ENCODE results near the gene RAB1A. TPM values are rescaled to one million over a fixed set of nuclear protein-coding genes. Genes with fewer than 3 reads are reported as not detected.
A peak's percentile ranks its signal among the peaks of the same experiment; 100 is the strongest.
"Not testable (repeated sequence)": the region's sequence is repeated elsewhere in the genome, so short reads cannot be mapped to it uniquely, and the experiment has no call there.

Gene RAB1A
- total RNA-seq = 10 to 100 TPM; 73.6 to 78.5 (median 73.6) TPM

GRCh38 chr2:65129826-65130663, at the start of gene RAB1A:
RAB1A (minus strand) TSS chr2:65130106; CDS start chr2:65129915, 191 bp downstream.
- Mint-ChIP-seq H3K9me3 (no peaks in the 10 kb centered on the region), H3K27me3 (ENCODE audit: low read depth) (no peaks in the 10 kb centered on the region)
- peak; percentile 96 for ATAC-seq

GRCh38 chr2:65177751-65178442, 48.0 kb upstream of the RAB1A start:
- no peak for ATAC-seq
- Mint-ChIP-seq H3K9me3 (no peaks in the 10 kb centered on the region), H3K27me3 (ENCODE audit: low read depth) (no peaks in the 10 kb centered on the region), H3K36me3 (ENCODE audit: insufficient read depth) (no peaks in the 10 kb centered on the region), H3K4me3 (no peak overlapping the region), H3K4me1 (ENCODE audit: low read depth) (no peaks in the 10 kb centered on the region)
- no peak for DNase-seq

More at GRCh38 chr2:65129826-65130663, at the start of gene RAB1A:
- Mint-ChIP-seq H3K4me3 (peak within 1 kb of the TSS; percentile 100), H3K36me3 (ENCODE audit: insufficient read depth) (peaks cover 6% of the 10 kb centered on the region), H3K4me1 (ENCODE audit: low read depth) (peaks cover 36% of the 10 kb centered on the region)
- DNase-seq = peak; percentile 99

GRCh38 chr2:65175894-65176530, 46.1 kb upstream of the RAB1A start:
- H3K9me3 Mint-ChIP-seq = no peaks in the 10 kb centered on the region
- ATAC-seq (no peak), DNase-seq (no peak)
- H3K36me3 Mint-ChIP-seq (ENCODE audit: insufficient read depth) = no peaks in the 10 kb centered on the region
- no peaks in the 10 kb centered on the region for H3K27me3 Mint-ChIP-seq (ENCODE audit: low read depth)
- H3K4me3 Mint-ChIP-seq = no peak overlapping the region
- no peaks in the 10 kb centered on the region for H3K4me1 Mint-ChIP-seq (ENCODE audit: low read depth)

GRCh38 chr2:65174031-65174430, 44.1 kb upstream of the RAB1A start:
- ATAC-seq; H3K9me3 Mint-ChIP-seq; H3K27me3 Mint-ChIP-seq (ENCODE audit: low read depth); H3K4me3 Mint-ChIP-seq; DNase-seq; H3K4me1 Mint-ChIP-seq (ENCODE audit: low read depth); H3K36me3 Mint-ChIP-seq (ENCODE audit: insufficient read depth): not testable (repeated sequence)

- no peak for ATAC-seq
- H3K36me3 Mint-ChIP-seq (ENCODE audit: insufficient read depth) = no peaks in the 10 kb centered on the region
These were observed 43.3 kb upstream of the RAB1A start for GRCh38 chr2:65172994-65173790.

GRCh38 chr2:65170611-65171477, 40.9 kb upstream of the RAB1A start:
- not testable (repeated sequence) for H3K4me3 Mint-ChIP-seq; DNase-seq; ATAC-seq; H3K4me1 Mint-ChIP-seq (ENCODE audit: low read depth); H3K27me3 Mint-ChIP-seq (ENCODE audit: low read depth); H3K9me3 Mint-ChIP-seq; H3K36me3 Mint-ChIP-seq (ENCODE audit: insufficient read depth)

More at GRCh38 chr2:65172994-65173790, 43.3 kb upstream of the RAB1A start:
- no peaks in the 10 kb centered on the region for H3K4me1 Mint-ChIP-seq (ENCODE audit: low read depth)
- no peaks in the 10 kb centered on the region for H3K27me3 Mint-ChIP-seq (ENCODE audit: low read depth)
- no peak overlapping the region for H3K4me3 Mint-ChIP-seq
- DNase-seq = no peak
- H3K9me3 Mint-ChIP-seq = no peaks in the 10 kb centered on the region

GRCh38 chr2:65169760-65170136, 39.8 kb upstream of the RAB1A start:
- H3K4me1 Mint-ChIP-seq (ENCODE audit: low read depth) = no peaks in the 10 kb centered on the region
- ATAC-seq = no peak
- DNase-seq = no peak
- no peak overlapping the region for H3K4me3 Mint-ChIP-seq
- H3K9me3 Mint-ChIP-seq = no peaks in the 10 kb centered on the region
- no peaks in the 10 kb centered on the region for H3K27me3 Mint-ChIP-seq (ENCODE audit: low read depth)
- H3K36me3 Mint-ChIP-seq (ENCODE audit: insufficient read depth) = no peaks in the 10 kb centered on the region

- Mint-ChIP-seq H3K36me3 (ENCODE audit: insufficient read depth) (no peaks in the 10 kb centered on the region), H3K9me3 (no peaks in the 10 kb centered on the region), H3K27me3 (ENCODE audit: low read depth) (no peaks in the 10 kb centered on the region), H3K4me1 (ENCODE audit: low read depth) (peaks cover 8% of the 10 kb centered on the region), H3K4me3 (no peak overlapping the region)
- ATAC-seq = no peak
- DNase-seq = no peak
These were observed 35.7 kb upstream of the RAB1A start for GRCh38 chr2:65165558-65165957.

GRCh38 chr2:65164426-65164891, 34.6 kb upstream of the RAB1A start:
- Mint-ChIP-seq H3K9me3 (no peaks in the 10 kb centered on the region), H3K4me3 (no peak overlapping the region), H3K36me3 (ENCODE audit: insufficient read depth) (no peaks in the 10 kb centered on the region), H3K4me1 (ENCODE audit: low read depth) (peaks cover 13% of the 10 kb centered on the region), H3K27me3 (ENCODE audit: low read depth) (no peaks in the 10 kb centered on the region)
- DNase-seq (no peak), ATAC-seq (no peak)

- Mint-ChIP-seq H3K4me3 (no peak overlapping the region), H3K27me3 (ENCODE audit: low read depth) (peaks cover 2% of the 10 kb centered on the region), H3K9me3 (no peaks in the 10 kb centered on the region), H3K36me3 (ENCODE audit: insufficient read depth) (no peaks in the 10 kb centered on the region), H3K4me1 (ENCODE audit: low read depth) (peaks cover 13% of the 10 kb centered on the region)
- ATAC-seq = no peak
- DNase-seq = no peak
These were observed 31.7 kb upstream of the RAB1A start for GRCh38 chr2:65161551-65162100.

GRCh38 chr2:65159906-65160305, 30.0 kb upstream of the RAB1A start:
- DNase-seq (no peak), ATAC-seq (no peak)
- Mint-ChIP-seq H3K36me3 (ENCODE audit: insufficient read depth) (no peaks in the 10 kb centered on the region), H3K27me3 (ENCODE audit: low read depth) (peaks cover 4% of the 10 kb centered on the region), H3K9me3 (no peaks in the 10 kb centered on the region), H3K4me1 (ENCODE audit: low read depth) (peaks cover 13% of the 10 kb centered on the region), H3K4me3 (no peak overlapping the region)

- peaks cover 4% of the 10 kb centered on the region for H3K27me3 Mint-ChIP-seq (ENCODE audit: low read depth)
- peaks cover 13% of the 10 kb centered on the region for H3K4me1 Mint-ChIP-seq (ENCODE audit: low read depth)
- no peak overlapping the region for H3K4me3 Mint-ChIP-seq
- ATAC-seq (no peak), DNase-seq (no peak)
- no peaks in the 10 kb centered on the region for H3K9me3 Mint-ChIP-seq
- H3K36me3 Mint-ChIP-seq (ENCODE audit: insufficient read depth) = no peaks in the 10 kb centered on the region
These were observed 29.4 kb upstream of the RAB1A start for GRCh38 chr2:65159261-65159660.

- ATAC-seq (no peak), DNase-seq (no peak)
- no peak overlapping the region for H3K4me3 Mint-ChIP-seq
- peaks cover 10% of the 10 kb centered on the region for H3K4me1 Mint-ChIP-seq (ENCODE audit: low read depth)
- no peaks in the 10 kb centered on the region for H3K9me3 Mint-ChIP-seq
- H3K36me3 Mint-ChIP-seq (ENCODE audit: insufficient read depth) = no peaks in the 10 kb centered on the region
- H3K27me3 Mint-ChIP-seq (ENCODE audit: low read depth) = peaks cover 4% of the 10 kb centered on the region
These were observed 28.7 kb upstream of the RAB1A start for GRCh38 chr2:65158557-65158956.
